HepG2 (cell line): ENCODE measurements around the gene CCDC77. TPM values are rescaled to one million over a fixed set of nuclear protein-coding genes. Genes with fewer than 3 reads are reported as not detected.
A peak's percentile ranks its signal among the peaks of the same experiment; 100 is the strongest.

ENCODE experiments used
- ATF6 ChIP-seq: sonication (generic); formaldehyde crosslinking; conservative IDR thresholded peaks from 2 replicates; pipeline ENCODE4 v1.4.0; 2020; ENCODE audit warnings: missing genetic modification reagents
- CENPT ChIP-seq: sonication (generic); formaldehyde crosslinking; IDR thresholded peaks from 2 replicates; pipeline ENCODE4 v1.8.0; 2022; ENCODE audit warnings: low read depth, mild to moderate bottlenecking, moderate library complexity, missing genetic modification reagents
- FOXA1 ChIP-seq, 2 experiments: fragments of 450-650 bp in 1 of 2; sonication (generic) in 1 of 2; formaldehyde crosslinking in 1 of 2; IDR thresholded peaks; 2 replicates each; pipeline versions ENCODE4 v1.4.0 to v1.6.1; 2016 to 2020; ENCODE audit warnings: missing genetic modification reagents in 1 of 2
- FOXK1 ChIP-seq: sonication (generic); formaldehyde crosslinking; IDR thresholded peaks from 2 replicates; pipeline ENCODE4 v1.4.0; 2020; ENCODE audit warnings: low read depth, missing genetic modification reagents, borderline replicate concordance
- HNRNPUL1 ChIP-seq: fragments of 200-400 bp; formaldehyde crosslinking; IDR thresholded peaks from 2 replicates; pipeline ENCODE4 v1.6.1; 2017; ENCODE audit warnings: low read depth, mild to moderate bottlenecking, low read length, moderate library complexity
- JUNB ChIP-seq: sonication (generic); formaldehyde crosslinking; IDR thresholded peaks from 2 replicates; pipeline ENCODE4 v1.8.0; 2022; ENCODE audit warnings: missing genetic modification reagents, mild to moderate bottlenecking, borderline replicate concordance
- LCORL ChIP-seq, 2 experiments: fragments of 450-650 bp in 1 of 2; sonication (generic) in 1 of 2; formaldehyde crosslinking in 1 of 2; IDR thresholded peaks; 2 replicates each; pipeline versions ENCODE4 v1.5.0 to v1.6.1; 2017 to 2020; ENCODE audit warnings: antibody characterized with exemption in 1 of 2, missing genetic modification reagents in 1 of 2
- MAFK ChIP-seq, 2 experiments: IDR thresholded peaks in 1 of 2; conservative IDR thresholded peaks in 1 of 2; 2 replicates each; pipeline ENCODE4 v1.6.1; 2011; ENCODE audit warnings: improper control_type of control experiment in 2 of 2, low read length in 2 of 2
- NFE2L2 ChIP-seq: fragments of 150-350 bp; IDR thresholded peaks from 2 replicates; pipeline ENCODE4 v1.6.1; 2014; ENCODE audit warnings: low read length
- NFKB2 ChIP-seq: sonication (generic); formaldehyde crosslinking; IDR thresholded peaks from 2 replicates; pipeline ENCODE4 v1.4.0; 2020; ENCODE audit warnings: missing genetic modification reagents, borderline replicate concordance
- RELA ChIP-seq: sonication (generic); formaldehyde crosslinking; IDR thresholded peaks from 2 replicates; pipeline ENCODE4 v1.4.0; 2020; ENCODE audit warnings: missing genetic modification reagents
- SRY ChIP-seq: sonication (generic); formaldehyde crosslinking; IDR thresholded peaks from 2 replicates; pipeline ENCODE4 v1.8.0; 2022; ENCODE audit warnings: mild to moderate bottlenecking, missing genetic modification reagents
- polyA plus RNA-seq, 8 experiments: library from polyadenylated mRNA; depleted of rRNA in 3 of 8; stranded (reverse) in 7 of 8; unstranded in 1 of 8; fragments of >200 nt; fragmentation: Illumina TruSeq in 4 of 8; extraction: Trizol in 4 of 8; gene quantifications; 2 replicates each; pipeline versions ENCODE4 v1.2.1 to v1.2.3, GENCODE V29; 2011 to 2016; ENCODE audit warnings: low read depth in 4 of 8, missing spikeins in 1 of 8, mixed read lengths in 1 of 8; ENCODE audit not compliant: insufficient read depth in 1 of 8
- total RNA-seq, 5 experiments: library from RNA; depleted of rRNA; stranded (reverse); fragments of >200 nt; fragmentation: Illumina TruSeq; extraction: Trizol; gene quantifications; 2 replicates each; pipeline ENCODE4 v1.2.3, GENCODE V29; 2016; ENCODE audit warnings: low read depth in 1 of 5
- TF ChIP-seq, protein P1 (sequence below): sonication (generic); formaldehyde crosslinking; IDR thresholded peaks from 2 replicates; pipeline ENCODE4 v1.8.0; 2023; ENCODE audit warnings: mild to moderate bottlenecking, missing genetic modification reagents
- TF ChIP-seq, protein P2 (sequence below): sonication (generic); formaldehyde crosslinking; IDR thresholded peaks from 2 replicates; pipeline ENCODE4 v1.4.0; 2020; ENCODE audit warnings: missing genetic modification reagents
- TF ChIP-seq, protein P3 (sequence below): IDR thresholded peaks from 2 replicates; pipeline ENCODE4 v1.6.1; 2012; ENCODE audit warnings: low read length, improper control_type of control experiment
- TF ChIP-seq, protein P4 (sequence below): sonication (generic); formaldehyde crosslinking; IDR thresholded peaks from 2 replicates; pipeline ENCODE4 v1.4.0; 2020; ENCODE audit warnings: missing genetic modification reagents
- TF ChIP-seq, protein P5 (sequence below): sonication (generic); formaldehyde crosslinking; IDR thresholded peaks from 2 replicates; pipeline ENCODE4 v1.4.0; 2020; ENCODE audit warnings: missing genetic modification reagents

The CCDC77 gene
- total and polyA plus RNA-seq, 2 of the 13 experiments (the other 11 are each of a cell fraction or from before 2014, with no cell fraction given), result 6.4 to 16.4 TPM

GRCh38 chr12:401235-402028, at the start of gene CCDC77 (continued):
- no peak for TF ChIP-seq MAFK (conservative IDR thresholded peaks at IDR 0.05 in 1 of 2, IDR thresholded peaks at IDR 0.05 in 1 of 2; ENCODE audit: low read length in 2 of 2)
- no peak for TF ChIP-seq RELA (CRISPR knock-in tag)
- TF ChIP-seq, protein P1, sequence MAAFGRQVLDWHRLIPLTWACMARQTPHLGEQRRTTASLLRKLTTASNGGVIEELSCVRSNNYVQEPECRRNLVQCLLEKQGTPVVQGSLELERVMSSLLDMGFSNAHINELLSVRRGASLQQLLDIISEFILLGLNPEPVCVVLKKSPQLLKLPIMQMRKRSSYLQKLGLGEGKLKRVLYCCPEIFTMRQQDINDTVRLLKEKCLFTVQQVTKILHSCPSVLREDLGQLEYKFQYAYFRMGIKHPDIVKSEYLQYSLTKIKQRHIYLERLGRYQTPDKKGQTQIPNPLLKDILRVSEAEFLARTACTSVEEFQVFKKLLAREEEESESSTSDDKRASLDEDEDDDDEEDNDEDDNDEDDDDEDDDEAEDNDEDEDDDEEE (CRISPR knock-in tag), result no peak
- TF ChIP-seq CENPT, result no peak
- TF ChIP-seq, protein P2, sequence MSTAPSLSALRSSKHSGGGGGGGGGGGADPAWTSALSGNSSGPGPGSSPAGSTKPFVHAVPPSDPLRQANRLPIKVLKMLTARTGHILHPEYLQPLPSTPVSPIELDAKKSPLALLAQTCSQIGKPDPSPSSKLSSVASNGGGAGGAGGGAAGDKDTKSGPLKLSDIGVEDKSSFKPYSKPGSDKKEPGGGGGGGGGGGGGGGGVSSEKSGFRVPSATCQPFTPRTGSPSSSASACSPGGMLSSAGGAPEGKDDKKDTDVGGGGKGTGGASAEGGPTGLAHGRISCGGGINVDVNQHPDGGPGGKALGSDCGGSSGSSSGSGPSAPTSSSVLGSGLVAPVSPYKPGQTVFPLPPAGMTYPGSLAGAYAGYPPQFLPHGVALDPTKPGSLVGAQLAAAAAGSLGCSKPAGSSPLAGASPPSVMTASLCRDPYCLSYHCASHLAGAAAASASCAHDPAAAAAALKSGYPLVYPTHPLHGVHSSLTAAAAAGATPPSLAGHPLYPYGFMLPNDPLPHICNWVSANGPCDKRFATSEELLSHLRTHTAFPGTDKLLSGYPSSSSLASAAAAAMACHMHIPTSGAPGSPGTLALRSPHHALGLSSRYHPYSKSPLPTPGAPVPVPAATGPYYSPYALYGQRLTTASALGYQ (CRISPR knock-in tag), result no peak
- no peak for TF ChIP-seq LCORL (IDR thresholded peaks at IDR 0.05)
- no peak for TF ChIP-seq LCORL (CRISPR knock-in tag; IDR thresholded peaks at IDR 0.05)
- TF ChIP-seq NFKB2 (CRISPR knock-in tag), result no peak; the same call in 1 of the 2 replicates
- TF ChIP-seq HNRNPUL1, result no peak
- no peak for TF ChIP-seq SRY (CRISPR knock-in tag)
- TF ChIP-seq, protein P3, sequence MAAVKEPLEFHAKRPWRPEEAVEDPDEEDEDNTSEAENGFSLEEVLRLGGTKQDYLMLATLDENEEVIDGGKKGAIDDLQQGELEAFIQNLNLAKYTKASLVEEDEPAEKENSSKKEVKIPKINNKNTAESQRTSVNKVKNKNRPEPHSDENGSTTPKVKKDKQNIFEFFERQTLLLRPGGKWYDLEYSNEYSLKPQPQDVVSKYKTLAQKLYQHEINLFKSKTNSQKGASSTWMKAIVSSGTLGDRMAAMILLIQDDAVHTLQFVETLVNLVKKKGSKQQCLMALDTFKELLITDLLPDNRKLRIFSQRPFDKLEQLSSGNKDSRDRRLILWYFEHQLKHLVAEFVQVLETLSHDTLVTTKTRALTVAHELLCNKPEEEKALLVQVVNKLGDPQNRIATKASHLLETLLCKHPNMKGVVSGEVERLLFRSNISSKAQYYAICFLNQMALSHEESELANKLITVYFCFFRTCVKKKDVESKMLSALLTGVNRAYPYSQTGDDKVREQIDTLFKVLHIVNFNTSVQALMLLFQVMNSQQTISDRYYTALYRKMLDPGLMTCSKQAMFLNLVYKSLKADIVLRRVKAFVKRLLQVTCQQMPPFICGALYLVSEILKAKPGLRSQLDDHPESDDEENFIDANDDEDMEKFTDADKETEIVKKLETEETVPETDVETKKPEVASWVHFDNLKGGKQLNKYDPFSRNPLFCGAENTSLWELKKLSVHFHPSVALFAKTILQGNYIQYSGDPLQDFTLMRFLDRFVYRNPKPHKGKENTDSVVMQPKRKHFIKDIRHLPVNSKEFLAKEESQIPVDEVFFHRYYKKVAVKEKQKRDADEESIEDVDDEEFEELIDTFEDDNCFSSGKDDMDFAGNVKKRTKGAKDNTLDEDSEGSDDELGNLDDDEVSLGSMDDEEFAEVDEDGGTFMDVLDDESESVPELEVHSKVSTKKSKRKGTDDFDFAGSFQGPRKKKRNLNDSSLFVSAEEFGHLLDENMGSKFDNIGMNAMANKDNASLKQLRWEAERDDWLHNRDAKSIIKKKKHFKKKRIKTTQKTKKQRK, result no peak
- no peak for TF ChIP-seq NFE2L2
- peak; percentile 90 for TF ChIP-seq FOXK1 (CRISPR knock-in tag)
- TF ChIP-seq, protein P4, sequence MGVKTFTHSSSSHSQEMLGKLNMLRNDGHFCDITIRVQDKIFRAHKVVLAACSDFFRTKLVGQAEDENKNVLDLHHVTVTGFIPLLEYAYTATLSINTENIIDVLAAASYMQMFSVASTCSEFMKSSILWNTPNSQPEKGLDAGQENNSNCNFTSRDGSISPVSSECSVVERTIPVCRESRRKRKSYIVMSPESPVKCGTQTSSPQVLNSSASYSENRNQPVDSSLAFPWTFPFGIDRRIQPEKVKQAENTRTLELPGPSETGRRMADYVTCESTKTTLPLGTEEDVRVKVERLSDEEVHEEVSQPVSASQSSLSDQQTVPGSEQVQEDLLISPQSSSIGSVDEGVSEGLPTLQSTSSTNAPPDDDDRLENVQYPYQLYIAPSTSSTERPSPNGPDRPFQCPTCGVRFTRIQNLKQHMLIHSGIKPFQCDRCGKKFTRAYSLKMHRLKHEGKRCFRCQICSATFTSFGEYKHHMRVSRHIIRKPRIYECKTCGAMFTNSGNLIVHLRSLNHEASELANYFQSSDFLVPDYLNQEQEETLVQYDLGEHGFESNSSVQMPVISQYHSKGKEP, result no peak
- no peak for TF ChIP-seq FOXA1 (IDR thresholded peaks at IDR 0.05)
- TF ChIP-seq FOXA1 (CRISPR knock-in tag; IDR thresholded peaks at IDR 0.05), result no peak
- TF ChIP-seq, protein P5, sequence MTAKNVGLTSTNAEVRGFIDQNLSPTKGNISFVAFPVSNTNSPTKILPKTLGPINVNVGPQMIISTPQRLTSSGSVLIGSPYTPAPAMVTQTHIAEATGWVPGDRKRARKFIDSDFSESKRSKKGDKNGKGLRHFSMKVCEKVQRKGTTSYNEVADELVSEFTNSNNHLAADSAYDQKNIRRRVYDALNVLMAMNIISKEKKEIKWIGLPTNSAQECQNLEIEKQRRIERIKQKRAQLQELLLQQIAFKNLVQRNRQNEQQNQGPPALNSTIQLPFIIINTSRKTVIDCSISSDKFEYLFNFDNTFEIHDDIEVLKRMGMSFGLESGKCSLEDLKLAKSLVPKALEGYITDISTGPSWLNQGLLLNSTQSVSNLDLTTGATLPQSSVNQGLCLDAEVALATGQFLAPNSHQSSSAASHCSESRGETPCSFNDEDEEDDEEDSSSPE (CRISPR knock-in tag), result peak; percentile 96
- no peak; the same call in 1 of the 2 replicates for TF ChIP-seq ATF6 (CRISPR knock-in tag)
- no peak for TF ChIP-seq JUNB (CRISPR knock-in tag)
